ENCODE results near the gene CCDC34. TPM values are rescaled to one million over a fixed set of nuclear protein-coding genes. Genes with fewer than 3 reads are reported as not detected.

The CCDC34 gene
- total RNA-seq, 1 donor from 2014 or later = 3.0 TPM

DNA sequence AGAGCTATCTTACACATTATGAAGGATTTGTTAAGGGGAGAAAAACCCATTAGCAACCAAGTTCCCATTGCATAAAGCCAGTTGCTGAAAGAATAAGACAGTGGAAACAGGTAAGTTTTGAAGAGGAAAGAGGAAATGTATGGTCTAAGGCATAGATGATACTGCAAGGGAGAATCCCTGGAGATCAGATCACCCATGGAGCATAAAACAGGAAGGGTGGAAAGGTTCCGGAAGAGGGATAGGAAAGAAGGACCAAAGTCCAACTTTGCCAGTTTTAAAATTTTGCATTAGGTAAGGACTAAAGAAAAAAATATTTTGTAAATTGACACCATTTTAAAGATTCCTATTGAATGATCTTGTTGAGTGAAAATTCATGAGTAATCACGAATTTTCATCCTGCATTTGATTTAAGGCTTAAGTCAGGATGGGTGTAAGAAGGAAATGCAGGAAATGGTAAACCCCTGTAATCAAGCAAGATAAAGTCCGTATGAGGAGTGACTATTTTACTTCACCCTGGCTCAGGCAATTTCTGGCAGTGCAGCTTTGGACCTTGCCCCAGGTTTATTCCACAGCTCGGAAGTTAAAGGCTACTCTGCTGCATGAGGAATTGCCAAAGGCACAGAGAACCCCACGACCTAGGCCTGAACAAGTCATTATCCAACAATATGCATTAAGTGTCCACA lies 70.9 kb downstream of the CCDC34 start:
- DNase-seq (ENCODE audit: low read depth) = no peak

DNA sequence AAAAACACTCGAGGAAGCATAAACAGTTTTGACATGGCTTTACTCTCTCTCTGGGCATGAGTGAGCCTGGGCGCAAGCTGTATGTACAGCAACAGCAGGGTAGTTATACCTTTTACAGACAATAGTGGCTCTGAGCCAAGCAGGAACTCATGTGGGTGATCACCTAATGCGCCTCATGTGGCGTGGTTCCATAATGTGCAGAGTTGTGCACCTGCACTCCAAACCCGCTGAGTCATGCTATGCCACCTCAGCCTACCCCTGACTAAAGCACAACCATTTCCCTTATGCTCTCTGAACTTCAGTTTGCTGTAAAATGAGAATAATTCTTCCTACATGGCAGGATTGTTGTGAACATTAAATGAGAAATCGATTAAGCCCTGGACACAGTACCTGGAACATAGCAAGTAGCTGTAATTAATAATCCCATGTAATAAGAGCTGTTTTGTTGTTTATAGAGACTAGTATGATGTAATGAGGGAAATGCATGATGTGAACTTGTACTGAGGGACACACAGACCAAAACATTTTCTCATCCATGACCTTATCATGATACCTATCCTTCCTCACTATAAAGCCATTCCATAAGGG lies 71.6 kb downstream of the CCDC34 start:
- DNase-seq (ENCODE audit: low read depth) = no peak

DNA sequence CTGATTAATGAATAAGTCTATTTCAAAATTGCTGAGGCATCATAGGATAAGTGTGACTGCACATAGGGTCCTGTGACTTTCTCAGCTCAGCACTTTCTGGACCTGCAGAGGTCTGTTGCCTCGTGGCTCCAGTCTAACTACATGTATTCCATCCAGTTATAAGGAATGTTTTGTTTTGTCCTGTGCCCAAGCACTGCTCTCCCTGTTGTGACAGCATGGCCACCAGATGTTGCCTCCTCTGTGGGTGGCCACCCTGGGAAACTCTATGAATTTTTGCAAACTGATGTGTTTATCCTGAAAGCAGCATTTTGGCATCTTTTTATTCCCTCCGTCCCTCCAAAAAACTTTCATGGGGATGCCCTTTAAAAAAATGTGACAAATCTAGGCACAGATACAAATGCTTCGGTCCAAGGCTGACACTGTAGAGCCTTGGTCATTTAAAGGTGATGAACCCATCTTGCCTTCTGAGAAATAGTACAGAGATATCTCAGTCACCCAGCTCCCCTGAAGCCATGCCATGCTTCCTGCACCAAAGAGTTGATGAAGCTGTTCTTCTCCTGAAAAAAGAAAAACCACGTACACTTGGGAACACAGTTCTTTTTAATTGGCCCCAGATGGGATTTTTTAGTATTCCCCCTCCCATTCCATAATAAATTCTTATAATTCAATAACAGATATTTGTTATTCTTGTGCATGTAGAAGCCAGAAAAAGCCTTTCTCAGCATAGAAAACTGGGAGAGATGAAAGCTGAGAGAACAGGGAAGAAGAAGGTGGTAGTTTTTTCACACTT lies 72.6 kb downstream of the CCDC34 start:
- DNase-seq (ENCODE audit: low read depth) = peak; percentile 26

Other genes with a start within 250 kb of the CCDC34 start
- 17.3 and 17.7 TPM in 2 replicates for gene LGR4, start 109.6 kb upstream of the CCDC34 start, total RNA-seq
- gene LIN7C, start 143.6 kb upstream of the CCDC34 start, total RNA-seq = 30.8 and 53.0 TPM in 2 replicates

Measured in myocyte (in vitro differentiated cells).